Measurements from ENCODE around the gene TLNRD1.

The TLNRD1 gene

DNA sequence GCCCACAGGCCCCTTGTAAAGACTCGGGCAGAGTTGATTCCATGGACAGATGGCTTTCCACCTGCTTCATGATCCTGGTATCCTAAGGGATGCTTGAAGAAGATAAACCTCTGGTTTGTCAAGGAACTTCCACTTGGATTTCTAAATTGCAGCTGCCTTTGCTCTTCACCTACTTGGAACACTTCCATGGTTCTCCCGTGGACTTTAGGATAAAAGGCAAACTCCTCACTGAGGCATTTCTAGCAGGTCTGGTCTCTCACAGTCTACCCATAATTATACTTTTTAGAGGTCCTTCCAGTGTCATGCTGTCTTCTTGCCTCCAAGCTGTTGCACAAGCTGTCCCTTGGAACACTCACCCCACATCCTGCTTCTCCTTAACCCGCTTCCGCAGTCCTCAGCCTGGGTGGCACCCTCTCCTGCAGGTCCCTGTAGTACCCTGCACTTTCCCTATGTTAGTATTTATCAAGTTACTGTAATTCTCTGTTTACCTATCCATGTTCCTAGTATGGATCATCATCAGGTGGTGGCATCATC is 12.7 kb downstream of the TLNRD1 start:
- in situ Hi-C loops (cut with HindIII; ENCODE audit: low sequenced_read_pairs) = no loop called here
- no peak overlapping the region for H3K4me3 ChIP-seq (ENCODE audit: low read depth, low read length)
- TF ChIP-seq, protein P1, sequence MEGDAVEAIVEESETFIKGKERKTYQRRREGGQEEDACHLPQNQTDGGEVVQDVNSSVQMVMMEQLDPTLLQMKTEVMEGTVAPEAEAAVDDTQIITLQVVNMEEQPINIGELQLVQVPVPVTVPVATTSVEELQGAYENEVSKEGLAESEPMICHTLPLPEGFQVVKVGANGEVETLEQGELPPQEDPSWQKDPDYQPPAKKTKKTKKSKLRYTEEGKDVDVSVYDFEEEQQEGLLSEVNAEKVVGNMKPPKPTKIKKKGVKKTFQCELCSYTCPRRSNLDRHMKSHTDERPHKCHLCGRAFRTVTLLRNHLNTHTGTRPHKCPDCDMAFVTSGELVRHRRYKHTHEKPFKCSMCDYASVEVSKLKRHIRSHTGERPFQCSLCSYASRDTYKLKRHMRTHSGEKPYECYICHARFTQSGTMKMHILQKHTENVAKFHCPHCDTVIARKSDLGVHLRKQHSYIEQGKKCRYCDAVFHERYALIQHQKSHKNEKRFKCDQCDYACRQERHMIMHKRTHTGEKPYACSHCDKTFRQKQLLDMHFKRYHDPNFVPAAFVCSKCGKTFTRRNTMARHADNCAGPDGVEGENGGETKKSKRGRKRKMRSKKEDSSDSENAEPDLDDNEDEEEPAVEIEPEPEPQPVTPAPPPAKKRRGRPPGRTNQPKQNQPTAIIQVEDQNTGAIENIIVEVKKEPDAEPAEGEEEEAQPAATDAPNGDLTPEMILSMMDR (IDR thresholded peaks at IDR 0.05; ENCODE audit: low read depth, low read length, missing control alignments) = no peak
- no peak for DNase-seq (ENCODE audit: low read depth)

DNA sequence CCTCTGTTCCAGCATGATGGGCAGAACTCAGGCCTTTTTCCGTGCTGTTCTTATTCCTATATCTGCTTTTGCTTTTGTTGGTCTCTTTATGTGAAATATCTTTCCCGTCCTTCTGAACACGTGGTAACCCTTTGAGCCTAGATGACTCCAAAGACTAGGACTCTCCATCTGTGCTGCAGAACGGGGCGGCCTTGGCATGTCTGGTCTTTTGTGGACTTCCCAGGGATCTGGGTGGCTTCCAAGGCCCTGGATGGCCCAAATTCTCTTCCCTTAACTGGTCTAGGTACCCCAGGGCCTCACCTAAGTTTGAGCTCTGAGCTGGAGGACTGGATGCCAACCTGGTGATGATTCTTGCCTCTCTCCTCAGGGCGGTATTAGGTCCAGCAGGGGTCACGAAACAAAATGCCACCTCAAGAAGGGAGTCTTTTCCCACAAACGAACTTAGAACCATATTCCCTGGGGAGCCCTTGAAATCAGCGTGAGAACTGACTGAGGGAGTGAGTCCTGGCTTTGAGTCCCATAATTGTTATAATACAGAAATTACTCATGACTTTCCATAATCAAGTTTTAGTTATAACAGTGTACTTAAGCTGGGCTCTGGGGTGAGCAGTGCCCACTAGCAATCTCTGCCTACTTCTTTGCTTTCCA is 13.8 kb downstream of the TLNRD1 start:
- no peak overlapping the region for H3K4me3 ChIP-seq (ENCODE audit: low read depth, low read length)
- in situ Hi-C loops (cut with HindIII; ENCODE audit: low sequenced_read_pairs) = no loop called here
- no peak for DNase-seq (ENCODE audit: low read depth)
- TF ChIP-seq, protein P1 (IDR thresholded peaks at IDR 0.05; ENCODE audit: low read depth, low read length, missing control alignments) = no peak

DNA sequence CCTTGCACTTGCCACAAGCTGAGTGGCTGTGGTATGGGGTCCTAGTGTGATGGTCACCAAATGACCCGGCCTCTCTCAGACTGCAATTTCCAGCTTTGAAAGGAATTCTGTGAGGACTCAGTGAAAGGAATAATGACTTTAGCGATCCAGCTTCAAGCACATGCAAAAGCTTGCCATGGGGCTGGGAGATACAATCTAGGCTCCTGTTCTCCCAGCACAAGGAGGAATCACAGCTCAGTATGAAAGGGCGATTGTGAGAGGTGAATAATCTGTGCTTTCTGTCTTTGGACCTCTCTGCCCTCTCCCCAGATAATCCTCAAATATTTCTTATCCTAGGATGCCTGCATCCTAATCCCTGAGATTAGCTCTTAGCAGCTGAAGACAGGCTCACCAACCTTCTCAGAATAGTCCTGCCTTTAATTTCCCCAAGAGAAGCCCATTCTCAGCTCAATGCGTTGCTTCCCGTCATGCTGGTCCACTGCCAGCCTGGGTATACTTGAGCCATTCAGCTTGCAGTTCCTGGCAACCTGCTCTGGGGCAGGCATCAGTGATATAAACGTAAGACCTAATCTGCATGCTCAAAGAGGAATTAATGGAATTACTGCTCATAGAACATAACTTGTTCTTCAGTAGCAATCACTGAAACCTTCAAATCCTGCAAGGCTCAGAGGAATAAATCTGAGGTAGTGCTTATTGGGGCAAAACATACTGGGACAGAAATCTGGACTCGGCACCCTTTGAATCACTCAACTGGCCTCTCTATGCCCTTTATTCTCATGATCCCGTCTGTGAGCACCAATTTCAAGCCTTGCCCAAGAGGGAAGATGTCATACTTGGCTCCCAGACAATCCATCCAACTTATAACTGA is 15.1 kb downstream of the TLNRD1 start:
- H3K4me3 ChIP-seq (ENCODE audit: low read depth, low read length) = no peak overlapping the region
- TF ChIP-seq, protein P1 (IDR thresholded peaks at IDR 0.05; ENCODE audit: low read depth, low read length, missing control alignments) = no peak
- in situ Hi-C loops (cut with HindIII; ENCODE audit: low sequenced_read_pairs) = no loop called here
- no peak for DNase-seq (ENCODE audit: low read depth)

GRCh38 chr15:81016489-81017068 is 15.9 kb downstream of the TLNRD1 start:
- in situ Hi-C loops (cut with HindIII; ENCODE audit: low sequenced_read_pairs) = no loop called here
- DNase-seq (ENCODE audit: low read depth) = no peak
- TF ChIP-seq, protein P1 (IDR thresholded peaks at IDR 0.05; ENCODE audit: low read depth, low read length, missing control alignments) = no peak
- no peak overlapping the region for H3K4me3 ChIP-seq (ENCODE audit: low read depth, low read length)

DNA sequence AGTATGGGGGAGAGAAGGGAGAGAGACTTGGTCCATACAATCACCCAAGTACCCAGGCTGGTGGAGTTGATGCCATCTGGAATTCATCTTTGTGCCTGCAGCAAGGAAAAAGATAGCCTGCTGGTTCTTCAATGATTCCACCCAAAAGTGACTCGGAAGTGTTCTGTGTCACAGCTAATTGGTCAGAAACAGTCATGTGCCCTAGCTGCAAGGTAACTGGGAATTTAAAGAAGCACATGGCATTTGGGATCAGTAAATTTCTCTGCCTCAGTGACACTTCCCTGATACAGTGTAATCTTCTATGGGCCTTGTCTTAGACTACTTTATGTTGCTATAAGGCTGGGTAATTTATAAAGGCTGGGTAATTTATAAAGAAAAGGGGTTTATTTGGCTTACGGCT is 17.5 kb downstream of the TLNRD1 start:
- H3K4me3 ChIP-seq (ENCODE audit: low read depth, low read length) = no peak overlapping the region
- in situ Hi-C loops (cut with HindIII; ENCODE audit: low sequenced_read_pairs) = no loop called here
- no peak for DNase-seq (ENCODE audit: low read depth)
- TF ChIP-seq, protein P1 (IDR thresholded peaks at IDR 0.05; ENCODE audit: low read depth, low read length, missing control alignments) = no peak

DNA sequence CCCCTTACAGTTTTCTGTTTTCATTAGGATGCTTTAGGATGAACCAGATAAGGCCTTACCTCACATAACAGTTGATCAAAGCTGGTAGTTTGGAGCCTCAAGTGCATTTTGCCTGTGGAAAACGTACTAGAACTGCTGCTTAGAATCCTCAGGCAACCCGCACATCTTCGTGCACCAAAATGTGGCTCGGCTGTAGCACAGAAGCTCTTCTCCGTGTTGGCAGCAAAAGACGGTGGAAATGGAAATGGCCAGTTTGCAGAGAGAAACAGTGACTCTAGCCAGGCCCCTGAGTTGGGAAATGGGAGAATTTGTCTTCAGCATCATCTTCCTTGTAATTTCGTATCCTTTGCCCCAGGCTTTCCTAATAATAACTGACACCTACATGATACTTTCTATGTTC is 20.6 kb downstream of the TLNRD1 start:
- in situ Hi-C loops (cut with HindIII; ENCODE audit: low sequenced_read_pairs) = no loop called here
- TF ChIP-seq, protein P1 (IDR thresholded peaks at IDR 0.05; ENCODE audit: low read depth, low read length, missing control alignments) = no peak
- no peak for DNase-seq (ENCODE audit: low read depth)
- H3K4me3 ChIP-seq (ENCODE audit: low read depth, low read length) = no peak overlapping the region
